Natural killer cell (primary cell): Measurements from ENCODE around the gene KDM4B. TPM values are rescaled to one million over a fixed set of nuclear protein-coding genes. Genes with fewer than 3 reads are reported as not detected.

Experiments
- ATAC-seq, 3 donors: fragments of 150-1000 bp in 2 of 3; fragments of 200-7000 bp in 1 of 3; cut with Tn5 transposase; 1 replicate in 1 of 3; 2 replicates in 2 of 3; pipeline ENCODE4 v1.10.0; 2021; ENCODE audit warnings: mild to moderate bottlenecking in 2 of 3, moderate library complexity in 2 of 3
- DNase-seq, 2 donors: peaks; one replicate each; pipeline versions ENCODE4 v3.0.0 to v3.0.0-alpha.2; 2013 to 2021; ENCODE audit warnings: mixed read lengths in 1 of 2
- H3K27ac ChIP-seq: one replicate; pipeline ENCODE4 v1.5.1; 2013; ENCODE audit warnings: mild to moderate bottlenecking, low read length
- H3K27me3 ChIP-seq: one replicate; pipeline ENCODE4 v1.6.1; 2013; ENCODE audit warnings: low read length; ENCODE audit not compliant: control insufficient read depth, insufficient read depth
- H3K36me3 ChIP-seq: one replicate; pipeline ENCODE4 v1.6.1; 2013; ENCODE audit warnings: low read length; ENCODE audit not compliant: control insufficient read depth, insufficient read depth
- H3K4me1 ChIP-seq: one replicate; pipeline ENCODE4 v1.6.1; 2013; ENCODE audit warnings: low read length; ENCODE audit not compliant: control insufficient read depth, insufficient read depth
- H3K4me3 ChIP-seq: one replicate; pipeline ENCODE4 v1.5.1; 2013; ENCODE audit warnings: low read length
- H3K9me3 ChIP-seq: one replicate; pipeline ENCODE4 v1.6.1; 2013; ENCODE audit warnings: low read length; ENCODE audit not compliant: control insufficient read depth, insufficient read depth
- H3K27ac Mint-ChIP-seq, 2 donors: one replicate each; pipeline ENCODE4 v1.8.0; 2022; ENCODE audit warnings: mild to moderate bottlenecking in 2 of 2, mixed read lengths in 2 of 2, moderate library complexity in 1 of 2
- H3K27me3 Mint-ChIP-seq, 2 donors: one replicate each; pipeline ENCODE4 v1.8.0; 2022; ENCODE audit warnings: low read depth in 2 of 2, mixed read lengths in 2 of 2
- H3K36me3 Mint-ChIP-seq: one replicate; pipeline ENCODE4 v1.8.0; 2022; ENCODE audit warnings: mixed read lengths
- H3K4me1 Mint-ChIP-seq, 2 donors: one replicate each; pipeline ENCODE4 v1.8.0; 2022; ENCODE audit warnings: mixed read lengths in 2 of 2
- H3K4me3 Mint-ChIP-seq: one replicate; pipeline ENCODE4 v1.8.0; 2022; ENCODE audit warnings: mild to moderate bottlenecking, moderate library complexity, mixed read lengths
- H3K9me3 Mint-ChIP-seq, 2 donors: one replicate each; pipeline ENCODE4 v1.8.0; 2022; ENCODE audit warnings: mixed read lengths in 2 of 2
- WGBS: methylation state at CpG from one replicate; pipeline ENCODE4 v1.1.7; 2013; ENCODE audit warnings: missing lambda C conversion rate; ENCODE audit not compliant: insufficient coverage; 5-methylcytosine and 5-hydroxymethylcytosine counted together
- intact Hi-C: fragments of 100-400 bp; cut with micrococcal nuclease; formaldehyde crosslinking; loops from one replicate; pipeline ENCODE4 v1.14.2; 2022
- total RNA-seq, 4 donors: library from RNA; stranded (reverse); fragments of 120-200 nt in 1 of 4; gene quantifications; one replicate each; pipeline versions ENCODE4 v1.2.3 to v1.2.4, GENCODE V29; 2013 to 2022
- TF ChIP-seq, protein P1 (sequence below): fragments of 200-600 bp; IDR thresholded peaks from one replicate; pipeline ENCODE4 v1.8.0; 2022; ENCODE audit warnings: antibody characterized with exemption

KDM4B gene
- total RNA-seq, 3 donors from 2014 or later (not counting 1 experiment from before 2014, with no cell fraction given) = 68.0 to 73.5 (median 68.1) TPM

DNA sequence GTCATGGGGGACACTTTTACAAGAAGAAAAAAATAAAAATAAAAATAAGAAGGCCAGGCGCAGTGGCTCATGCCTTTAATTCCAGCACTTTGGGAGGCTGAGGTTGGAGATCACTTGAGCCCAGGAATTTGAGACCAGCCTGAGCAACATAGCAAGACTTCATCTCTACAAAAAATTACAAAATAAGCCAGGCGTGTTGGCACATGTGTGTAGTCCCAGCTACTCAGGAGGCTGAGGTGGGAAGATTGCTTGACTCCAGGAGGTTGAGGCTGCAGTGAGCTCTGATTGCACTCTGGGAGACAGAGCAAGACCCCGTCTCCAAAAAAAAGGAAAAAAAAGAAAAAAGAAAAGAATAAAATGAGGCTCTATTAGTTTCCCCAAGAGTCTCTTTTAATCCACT lies 214.7 kb downstream of the KDM4B start:
- DNase-seq = no peak
- WGBS = 91% methylated on average over 2 of the region's 3 CpGs
- Mint-ChIP-seq H3K36me3 (no peaks in the 10 kb centered on the region), H3K27me3 (peaks cover 0 to 2% of the 10 kb centered on the region in 2 donors), H3K9me3 (no peaks in the 10 kb centered on the region), H3K4me3 (no peak overlapping the region), H3K4me1 (no peaks in the 10 kb centered on the region), H3K27ac (no peak overlapping the region)
- no peak overlapping the region for H3K27ac ChIP-seq
- no peak for ATAC-seq
- no peaks in the 10 kb centered on the region for H3K36me3 ChIP-seq
- intact Hi-C loops = no loop called here
- no peak overlapping the region for H3K4me3 ChIP-seq
- no peaks in the 10 kb centered on the region for H3K27me3 ChIP-seq
- no peaks in the 10 kb centered on the region for H3K4me1 ChIP-seq
- H3K9me3 ChIP-seq = no peaks in the 10 kb centered on the region
- TF ChIP-seq, protein P1, sequence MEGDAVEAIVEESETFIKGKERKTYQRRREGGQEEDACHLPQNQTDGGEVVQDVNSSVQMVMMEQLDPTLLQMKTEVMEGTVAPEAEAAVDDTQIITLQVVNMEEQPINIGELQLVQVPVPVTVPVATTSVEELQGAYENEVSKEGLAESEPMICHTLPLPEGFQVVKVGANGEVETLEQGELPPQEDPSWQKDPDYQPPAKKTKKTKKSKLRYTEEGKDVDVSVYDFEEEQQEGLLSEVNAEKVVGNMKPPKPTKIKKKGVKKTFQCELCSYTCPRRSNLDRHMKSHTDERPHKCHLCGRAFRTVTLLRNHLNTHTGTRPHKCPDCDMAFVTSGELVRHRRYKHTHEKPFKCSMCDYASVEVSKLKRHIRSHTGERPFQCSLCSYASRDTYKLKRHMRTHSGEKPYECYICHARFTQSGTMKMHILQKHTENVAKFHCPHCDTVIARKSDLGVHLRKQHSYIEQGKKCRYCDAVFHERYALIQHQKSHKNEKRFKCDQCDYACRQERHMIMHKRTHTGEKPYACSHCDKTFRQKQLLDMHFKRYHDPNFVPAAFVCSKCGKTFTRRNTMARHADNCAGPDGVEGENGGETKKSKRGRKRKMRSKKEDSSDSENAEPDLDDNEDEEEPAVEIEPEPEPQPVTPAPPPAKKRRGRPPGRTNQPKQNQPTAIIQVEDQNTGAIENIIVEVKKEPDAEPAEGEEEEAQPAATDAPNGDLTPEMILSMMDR = no peak

DNA sequence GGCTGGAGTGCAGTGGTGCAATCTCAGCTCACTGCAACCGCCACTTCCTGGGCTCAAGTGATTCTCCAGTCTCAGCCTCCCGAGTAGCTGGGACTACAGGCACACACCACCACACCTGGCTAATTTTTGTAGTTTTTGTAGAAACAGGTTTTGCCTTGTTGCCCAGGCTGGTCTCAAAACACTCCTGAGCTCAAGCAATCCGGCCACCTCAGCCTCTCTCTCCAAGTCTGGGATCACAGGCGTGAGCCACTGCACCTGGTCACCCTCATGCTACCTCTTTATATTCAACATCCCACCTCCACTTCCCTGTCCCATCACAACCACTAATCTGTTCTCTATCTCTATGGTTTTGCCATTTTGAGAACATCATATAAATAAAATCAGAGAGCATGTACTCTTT lies 216.0 kb downstream of the KDM4B start:
- H3K9me3 Mint-ChIP-seq = no peaks in the 10 kb centered on the region
- Histone ChIP-seq H3K9me3 (no peaks in the 10 kb centered on the region), H3K36me3 (no peaks in the 10 kb centered on the region), H3K27ac (no peak overlapping the region), H3K4me1 (no peaks in the 10 kb centered on the region), H3K27me3 (no peaks in the 10 kb centered on the region), H3K4me3 (no peak overlapping the region)
- TF ChIP-seq, protein P1 = no peak
- no peaks in the 10 kb centered on the region for H3K4me1 Mint-ChIP-seq
- no peaks in the 10 kb centered on the region for H3K36me3 Mint-ChIP-seq
- 87% methylated on average over 4 of the region's 4 CpGs for WGBS
- H3K27me3 Mint-ChIP-seq = peaks cover 0 to 6% of the 10 kb centered on the region in 2 donors
- no peak overlapping the region for H3K27ac Mint-ChIP-seq
- DNase-seq (no peak), ATAC-seq (no peak)
- intact Hi-C loops = no loop called here
- no peak overlapping the region for H3K4me3 Mint-ChIP-seq

DNA sequence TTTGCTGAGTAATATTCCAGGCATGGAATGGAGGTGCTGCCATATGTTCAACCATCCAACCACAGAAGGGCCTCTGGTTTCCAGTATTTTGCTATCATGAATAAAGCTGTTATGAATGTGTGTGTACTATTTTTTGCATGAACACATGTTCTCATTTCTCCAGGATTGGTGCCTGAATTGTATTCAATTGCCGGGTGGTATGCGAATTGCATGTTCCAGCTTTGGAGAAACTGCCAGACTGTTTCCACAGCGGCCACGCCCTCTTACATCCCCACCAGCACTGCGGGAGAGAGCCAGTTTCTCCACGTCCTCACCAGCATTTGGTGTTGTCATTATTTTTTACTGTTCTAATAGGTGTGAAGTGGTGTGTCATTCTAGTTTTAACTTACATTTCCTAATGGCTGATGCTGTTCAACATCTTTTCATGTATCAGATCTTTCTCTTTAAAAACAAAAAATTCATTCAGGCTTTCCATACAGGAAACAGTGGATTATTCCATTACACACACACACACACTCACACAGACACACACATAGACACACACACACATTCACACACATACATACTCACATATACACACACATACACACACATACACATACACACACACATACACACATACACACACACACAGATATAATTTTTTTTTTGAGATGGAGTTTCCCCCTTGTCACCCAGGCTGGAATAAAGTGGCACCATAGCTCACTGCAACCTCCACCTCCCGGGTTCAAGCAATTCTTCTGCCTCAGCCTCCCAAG lies 217.6 kb downstream of the KDM4B start:
- ATAC-seq (no peak), DNase-seq (no peak)
- H3K4me1 Mint-ChIP-seq = no peaks in the 10 kb centered on the region
- no peaks in the 10 kb centered on the region for H3K4me1 ChIP-seq
- H3K9me3 ChIP-seq = no peaks in the 10 kb centered on the region
- H3K27ac Mint-ChIP-seq = no peak overlapping the region
- H3K27ac ChIP-seq = no peak overlapping the region
- no peaks in the 10 kb centered on the region for H3K36me3 ChIP-seq
- peaks cover 0 to 6% of the 10 kb centered on the region in 2 donors for H3K27me3 Mint-ChIP-seq
- H3K27me3 ChIP-seq = no peaks in the 10 kb centered on the region
- H3K4me3 Mint-ChIP-seq = no peak overlapping the region
- intact Hi-C loops = no loop called here
- TF ChIP-seq, protein P1 = no peak
- H3K4me3 ChIP-seq = no peak overlapping the region
- H3K9me3 Mint-ChIP-seq = no peaks in the 10 kb centered on the region
- 88% methylated on average over 5 of the region's 7 CpGs for WGBS
- no peaks in the 10 kb centered on the region for H3K36me3 Mint-ChIP-seq
